NCI-H2029 treated with DMSO at 0.1 percent for 48 hours (cell line): Measurements from ENCODE around the gene CENPC.
A peak's percentile ranks its signal among the peaks of the same experiment; 100 is the strongest.
"Not testable (repeated sequence)": the region's sequence is repeated elsewhere in the genome, so short reads cannot be mapped to it uniquely, and the experiment has no call there.

Source experiments
- DNase-seq: peaks from one replicate; lab custom pipeline; 2025; lab: John Stamatoyannopoulos, UW

CENPC gene

GRCh38 chr4:67545199-67546003, at the start of gene CENPC:
Gene CENPC, minus strand, starts transcription at chr4:67545503. Its CDS starts 148 bp downstream, at chr4:67545355.
- peak; percentile 85 for DNase-seq

- DNase-seq: no peak
These were observed 48.5 kb upstream of the CENPC start for GRCh38 chr4:67593741-67594175.

- DNase-seq: no peak
These were observed 41.9 kb upstream of the CENPC start for GRCh38 chr4:67587156-67587555.

GRCh38 chr4:67584496-67584895, 39.2 kb upstream of the CENPC start:
- no peak for DNase-seq

- no peak for DNase-seq
These were observed 36.6 kb upstream of the CENPC start for GRCh38 chr4:67581913-67582312.

GRCh38 chr4:67581208-67581857, 36.0 kb upstream of the CENPC start:
- DNase-seq: no peak

- no peak for DNase-seq
These were observed 35.3 kb upstream of the CENPC start for GRCh38 chr4:67580577-67580976.

GRCh38 chr4:67576538-67576937, 31.2 kb upstream of the CENPC start:
- no peak for DNase-seq

GRCh38 chr4:67576059-67576466, 30.8 kb upstream of the CENPC start:
- DNase-seq: no peak

GRCh38 chr4:67575232-67576058, 30.1 kb upstream of the CENPC start:
- peak; percentile 96 for DNase-seq

GRCh38 chr4:67573193-67573592, 27.9 kb upstream of the CENPC start:
- DNase-seq: no peak

GRCh38 chr4:67571975-67572374, 26.7 kb upstream of the CENPC start:
- DNase-seq: no peak

GRCh38 chr4:67570537-67570936, 25.2 kb upstream of the CENPC start:
- no peak for DNase-seq

GRCh38 chr4:67568820-67569219, 23.5 kb upstream of the CENPC start:
- DNase-seq: no peak

GRCh38 chr4:67566335-67566734, 21.0 kb upstream of the CENPC start:
- no peak for DNase-seq

- DNase-seq: no peak
These were observed 20.0 kb upstream of the CENPC start for GRCh38 chr4:67565284-67565683.

- no peak for DNase-seq
These were observed 13.2 kb upstream of the CENPC start, which contains the start of gene STAP1 for GRCh38 chr4:67558493-67558892. Gene STAP1, plus strand, starts transcription at chr4:67558727. Its CDS starts 83 bp downstream, at chr4:67558810.

GRCh38 chr4:67556436-67556835, 11.1 kb upstream of the CENPC start:
- DNase-seq: no peak

- DNase-seq: no peak
These were observed 10.1 kb upstream of the CENPC start for GRCh38 chr4:67555447-67555846.

- DNase-seq: no peak
These were observed 8.8 kb upstream of the CENPC start for GRCh38 chr4:67554096-67554495.

- not testable (repeated sequence) for DNase-seq
These were observed 7.0 kb upstream of the CENPC start for GRCh38 chr4:67552146-67552792.

- no peak for DNase-seq
These were observed 5.6 kb upstream of the CENPC start for GRCh38 chr4:67550857-67551256.
